SK-N-SH treated with all-trans-retinoic acid at 6 μM for 48 hours (cell line): ENCODE results near the gene SRBD1.
A peak's percentile ranks its signal among the peaks of the same experiment; 100 is the strongest.

Experiments used
- ATAC-seq: fragments of 200-7000 bp; cut with Tn5 transposase; 3 replicates; pipeline ENCODE4 v1.9.1; 2020; ENCODE audit warnings: mild to moderate bottlenecking, moderate library complexity
- ARNTL ChIP-seq: fragments of 450-650 bp; formaldehyde crosslinking; IDR thresholded peaks from 2 replicates; pipeline ENCODE4 v1.5.0; 2020; ENCODE audit warnings: low read depth, mild to moderate bottlenecking, moderate library complexity, borderline replicate concordance
- BACH2 ChIP-seq: fragments of 250-450 bp; sonication (Bioruptor Pico); IDR thresholded peaks from 2 replicates; pipeline ENCODE4 v1.9.0; 2021; ENCODE audit warnings: mild to moderate bottlenecking, borderline replicate concordance
- CSDC2 ChIP-seq: fragments of 250-450 bp; sonication (Bioruptor Pico); IDR thresholded peaks from 2 replicates; pipeline ENCODE4 v1.5.0; 2020; ENCODE audit warnings: mild to moderate bottlenecking, moderate library complexity
- CSRNP3 ChIP-seq: fragments of 250-450 bp; sonication (Bioruptor Pico); IDR thresholded peaks from 2 replicates; pipeline ENCODE4 v1.5.1; 2021; ENCODE audit warnings: mild to moderate bottlenecking, moderate library complexity
- ESRRG ChIP-seq: fragments of 250-450 bp; sonication (Bioruptor Pico); IDR thresholded peaks from 2 replicates; pipeline ENCODE4 v1.6.1; 2021; ENCODE audit warnings: mild to moderate bottlenecking
- GLIS3 ChIP-seq: fragments of 250-450 bp; sonication (Bioruptor Pico); IDR thresholded peaks from 2 replicates; pipeline ENCODE4 v1.5.0; 2020; ENCODE audit warnings: mild to moderate bottlenecking, moderate library complexity
- ISL1 ChIP-seq: fragments of 250-450 bp; sonication (Bioruptor Pico); IDR thresholded peaks from 2 replicates; pipeline ENCODE4 v2.1.2; 2022; ENCODE audit warnings: mild to moderate bottlenecking, moderate library complexity
- OSR1 ChIP-seq: fragments of 250-450 bp; sonication (Bioruptor Pico); IDR thresholded peaks from 2 replicates; pipeline ENCODE4 v1.8.0; 2022; ENCODE audit warnings: moderate library complexity, mild to moderate bottlenecking, inconsistent platforms
- POU6F1 ChIP-seq: fragments of 250-450 bp; sonication (Bioruptor Pico); IDR thresholded peaks from 2 replicates; pipeline ENCODE4 v1.8.0; 2021; ENCODE audit warnings: low read depth, mild to moderate bottlenecking, moderate library complexity, borderline replicate concordance
- RARB ChIP-seq: fragments of 250-450 bp; sonication (Bioruptor Pico); IDR thresholded peaks from 2 replicates; pipeline ENCODE4 v1.8.0; 2021; ENCODE audit warnings: mild to moderate bottlenecking, moderate library complexity
- SNAI2 ChIP-seq: fragments of 250-450 bp; sonication (Bioruptor Pico); IDR thresholded peaks from 2 replicates; pipeline ENCODE4 v1.5.0; 2020; ENCODE audit warnings: mild to moderate bottlenecking, moderate library complexity
- TSHZ2 ChIP-seq: fragments of 250-450 bp; sonication (Bioruptor Pico); IDR thresholded peaks from 2 replicates; pipeline ENCODE4 v1.5.0; 2020; ENCODE audit warnings: mild to moderate bottlenecking, moderate library complexity
- ZC3H10 ChIP-seq: fragments of 250-450 bp; sonication (Bioruptor Pico); IDR thresholded peaks from 2 replicates; pipeline ENCODE4 v1.5.1; 2021; ENCODE audit warnings: mild to moderate bottlenecking, moderate library complexity
- ZFP3 ChIP-seq: fragments of 250-450 bp; sonication (Bioruptor Pico); IDR thresholded peaks from 2 replicates; pipeline ENCODE4 v1.5.0; 2020; ENCODE audit warnings: mild to moderate bottlenecking, moderate library complexity
- ZNF565 ChIP-seq: fragments of 450-650 bp; formaldehyde crosslinking; conservative IDR thresholded peaks from 2 replicates; pipeline ENCODE4 v1.5.0; 2020; ENCODE audit warnings: low read depth, mild to moderate bottlenecking, moderate library complexity
- ZNF70 ChIP-seq: fragments of 450-650 bp; formaldehyde crosslinking; IDR thresholded peaks from 2 replicates; pipeline ENCODE4 v1.5.0; 2020; ENCODE audit warnings: mild to moderate bottlenecking, moderate library complexity
- ZNF8 ChIP-seq: fragments of 450-650 bp; formaldehyde crosslinking; IDR thresholded peaks from 2 replicates; pipeline ENCODE4 v1.5.0; 2020; ENCODE audit warnings: mild to moderate bottlenecking, moderate library complexity
- TF ChIP-seq, protein P1 (sequence below): fragments of 250-450 bp; sonication (Bioruptor Pico); IDR thresholded peaks from 2 replicates; pipeline ENCODE4 v1.8.0; 2020; ENCODE audit warnings: mild to moderate bottlenecking, moderate library complexity, borderline replicate concordance
- TF ChIP-seq, protein P2 (sequence below): fragments of 250-450 bp; sonication (Bioruptor Pico); IDR thresholded peaks from 2 replicates; pipeline ENCODE4 v1.5.1; 2020; ENCODE audit warnings: low read depth, mild to moderate bottlenecking, moderate library complexity

Gene SRBD1

DNA sequence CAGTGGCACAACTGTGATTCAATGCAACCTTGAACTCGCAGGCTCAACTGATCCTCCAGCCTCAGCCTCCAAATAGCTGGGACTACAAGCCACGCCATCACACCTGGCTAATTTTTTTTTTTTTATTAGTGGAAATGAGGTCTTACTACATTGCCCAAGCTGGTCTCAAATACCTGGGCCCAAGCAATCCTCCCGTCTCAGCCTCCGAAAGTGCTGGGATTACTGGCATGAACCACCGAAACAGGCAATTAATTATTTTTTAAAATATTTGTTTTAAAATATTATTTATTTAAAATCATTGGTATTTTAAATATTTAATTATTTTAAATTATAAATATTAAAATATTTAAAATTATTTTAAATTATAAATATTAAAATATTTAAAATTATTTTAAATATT is 24.5 kb downstream of the SRBD1 start:
- TF ChIP-seq TSHZ2 (CRISPR knock-in tag) (no peak), OSR1 (CRISPR knock-in tag) (no peak)
- no peak for ATAC-seq

DNA sequence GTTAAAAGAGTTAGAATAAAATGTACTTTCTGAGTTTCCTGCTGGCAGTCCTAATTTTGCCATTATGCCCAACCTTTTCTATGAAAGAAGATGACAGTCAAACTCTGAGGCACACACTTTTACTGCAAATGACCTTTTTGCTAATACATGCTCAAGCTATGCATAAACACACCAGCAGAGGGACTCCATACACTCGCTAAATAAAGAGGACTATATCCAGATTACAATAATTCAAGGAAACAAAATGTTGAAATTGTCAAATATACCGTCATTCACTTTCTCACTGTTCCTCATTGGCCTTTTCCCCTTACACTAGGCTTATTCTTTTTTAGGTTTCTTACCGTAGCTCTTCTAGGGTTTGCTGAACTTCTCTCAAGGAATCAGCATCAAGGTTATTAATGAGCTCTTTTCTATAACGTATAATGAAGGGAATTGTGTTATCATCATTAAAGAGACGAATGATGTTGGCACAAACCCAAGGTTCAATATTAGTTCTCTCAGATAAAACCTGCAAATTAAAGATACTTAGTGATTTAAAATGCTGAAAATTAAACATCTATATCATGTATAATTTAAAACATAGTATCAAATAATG is 25.7 kb downstream of the SRBD1 start:
- ATAC-seq: peak; percentile 90
- TF ChIP-seq SNAI2 (CRISPR knock-in tag) (no peak), RARB (no peak), CSRNP3 (CRISPR knock-in tag) (no peak), ARNTL (CRISPR knock-in tag) (no peak), ZNF8 (CRISPR knock-in tag) (no peak), TSHZ2 (CRISPR knock-in tag) (no peak), ZC3H10 (CRISPR knock-in tag) (no peak), ISL1 (CRISPR knock-in tag) (no peak)

GRCh38 chr2:45583977-45584376 is 27.1 kb downstream of the SRBD1 start:
- no peak for TF ChIP-seq OSR1 (CRISPR knock-in tag)
- no peak for TF ChIP-seq ZNF565 (CRISPR knock-in tag)
- TF ChIP-seq ZNF70 (CRISPR knock-in tag): no peak
- no peak for TF ChIP-seq RARB
- no peak for TF ChIP-seq CSRNP3 (CRISPR knock-in tag)
- TF ChIP-seq BACH2 (CRISPR knock-in tag): no peak
- no peak for TF ChIP-seq ISL1 (CRISPR knock-in tag)
- no peak for TF ChIP-seq GLIS3 (CRISPR knock-in tag)
- TF ChIP-seq TSHZ2 (CRISPR knock-in tag): no peak
- no peak for TF ChIP-seq ZFP3 (CRISPR knock-in tag)
- no peak for TF ChIP-seq ZC3H10 (CRISPR knock-in tag)
- no peak for TF ChIP-seq ARNTL (CRISPR knock-in tag)
- no peak for TF ChIP-seq ZNF8 (CRISPR knock-in tag)
- TF ChIP-seq, protein P1, sequence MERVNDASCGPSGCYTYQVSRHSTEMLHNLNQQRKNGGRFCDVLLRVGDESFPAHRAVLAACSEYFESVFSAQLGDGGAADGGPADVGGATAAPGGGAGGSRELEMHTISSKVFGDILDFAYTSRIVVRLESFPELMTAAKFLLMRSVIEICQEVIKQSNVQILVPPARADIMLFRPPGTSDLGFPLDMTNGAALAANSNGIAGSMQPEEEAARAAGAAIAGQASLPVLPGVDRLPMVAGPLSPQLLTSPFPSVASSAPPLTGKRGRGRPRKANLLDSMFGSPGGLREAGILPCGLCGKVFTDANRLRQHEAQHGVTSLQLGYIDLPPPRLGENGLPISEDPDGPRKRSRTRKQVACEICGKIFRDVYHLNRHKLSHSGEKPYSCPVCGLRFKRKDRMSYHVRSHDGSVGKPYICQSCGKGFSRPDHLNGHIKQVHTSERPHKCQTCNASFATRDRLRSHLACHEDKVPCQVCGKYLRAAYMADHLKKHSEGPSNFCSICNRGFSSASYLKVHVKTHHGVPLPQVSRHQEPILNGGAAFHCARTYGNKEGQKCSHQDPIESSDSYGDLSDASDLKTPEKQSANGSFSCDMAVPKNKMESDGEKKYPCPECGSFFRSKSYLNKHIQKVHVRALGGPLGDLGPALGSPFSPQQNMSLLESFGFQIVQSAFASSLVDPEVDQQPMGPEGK: no peak
- TF ChIP-seq, protein P2, sequence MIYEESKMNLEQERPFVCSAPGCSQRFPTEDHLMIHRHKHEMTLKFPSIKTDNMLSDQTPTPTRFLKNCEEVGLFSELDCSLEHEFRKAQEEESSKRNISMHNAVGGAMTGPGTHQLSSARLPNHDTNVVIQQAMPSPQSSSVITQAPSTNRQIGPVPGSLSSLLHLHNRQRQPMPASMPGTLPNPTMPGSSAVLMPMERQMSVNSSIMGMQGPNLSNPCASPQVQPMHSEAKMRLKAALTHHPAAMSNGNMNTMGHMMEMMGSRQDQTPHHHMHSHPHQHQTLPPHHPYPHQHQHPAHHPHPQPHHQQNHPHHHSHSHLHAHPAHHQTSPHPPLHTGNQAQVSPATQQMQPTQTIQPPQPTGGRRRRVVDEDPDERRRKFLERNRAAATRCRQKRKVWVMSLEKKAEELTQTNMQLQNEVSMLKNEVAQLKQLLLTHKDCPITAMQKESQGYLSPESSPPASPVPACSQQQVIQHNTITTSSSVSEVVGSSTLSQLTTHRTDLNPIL (CRISPR knock-in tag): no peak
- no peak for TF ChIP-seq POU6F1
- no peak for TF ChIP-seq ESRRG
- no peak for TF ChIP-seq CSDC2 (CRISPR knock-in tag)
- ATAC-seq: no peak
